ENCODE data around the gene CCDC154.

DNA sequence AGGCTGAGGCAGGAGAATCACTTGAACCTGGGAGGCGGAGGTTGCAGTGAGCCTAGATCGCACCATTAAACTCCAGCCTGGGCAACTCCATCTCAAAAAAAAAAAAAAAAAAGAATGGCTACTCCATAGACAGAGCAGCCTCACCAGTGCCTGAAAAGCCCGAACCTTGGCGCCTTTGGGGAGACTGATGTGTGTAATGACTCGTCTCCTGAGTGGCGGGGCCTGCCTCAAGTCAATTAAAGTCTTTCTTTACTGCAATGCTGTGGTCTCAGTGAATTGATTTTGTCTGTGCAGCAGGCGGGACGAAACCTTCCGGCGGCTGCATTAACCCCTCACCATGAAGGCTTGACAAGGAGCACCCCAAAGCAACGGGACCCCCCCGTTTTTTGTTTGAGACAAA, 20.3 kb downstream of the CCDC154 start:
- TF ChIP-seq, protein P1, sequence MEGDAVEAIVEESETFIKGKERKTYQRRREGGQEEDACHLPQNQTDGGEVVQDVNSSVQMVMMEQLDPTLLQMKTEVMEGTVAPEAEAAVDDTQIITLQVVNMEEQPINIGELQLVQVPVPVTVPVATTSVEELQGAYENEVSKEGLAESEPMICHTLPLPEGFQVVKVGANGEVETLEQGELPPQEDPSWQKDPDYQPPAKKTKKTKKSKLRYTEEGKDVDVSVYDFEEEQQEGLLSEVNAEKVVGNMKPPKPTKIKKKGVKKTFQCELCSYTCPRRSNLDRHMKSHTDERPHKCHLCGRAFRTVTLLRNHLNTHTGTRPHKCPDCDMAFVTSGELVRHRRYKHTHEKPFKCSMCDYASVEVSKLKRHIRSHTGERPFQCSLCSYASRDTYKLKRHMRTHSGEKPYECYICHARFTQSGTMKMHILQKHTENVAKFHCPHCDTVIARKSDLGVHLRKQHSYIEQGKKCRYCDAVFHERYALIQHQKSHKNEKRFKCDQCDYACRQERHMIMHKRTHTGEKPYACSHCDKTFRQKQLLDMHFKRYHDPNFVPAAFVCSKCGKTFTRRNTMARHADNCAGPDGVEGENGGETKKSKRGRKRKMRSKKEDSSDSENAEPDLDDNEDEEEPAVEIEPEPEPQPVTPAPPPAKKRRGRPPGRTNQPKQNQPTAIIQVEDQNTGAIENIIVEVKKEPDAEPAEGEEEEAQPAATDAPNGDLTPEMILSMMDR (conservative IDR thresholded peaks at IDR 0.05 in 1 of 2, IDR thresholded peaks at IDR 0.05 in 1 of 2; ENCODE audit: extremely low read depth in 1 of 2, insufficient read depth in 1 of 2, low read depth in 1 of 2, low read length in 2 of 2) = no peak
- no peak for TF ChIP-seq EZH2 (IDR thresholded peaks at IDR 0.05; ENCODE audit: borderline replicate concordance, low read length)
